GM06990 (cell line): ENCODE measurements around the gene CA12.

Experiments
- DNase-seq: peaks from one replicate; pipeline ENCODE4 v3.0.0-alpha.2; 2011; ENCODE audit not compliant: insufficient read length; ENCODE audit errors: extremely low read depth
- H3K27me3 ChIP-seq: replicated peaks from 2 replicates; pipeline ENCODE4 v1.6.0; 2011; ENCODE audit warnings: low read length; ENCODE audit not compliant: control insufficient read depth, insufficient read depth
- H3K36me3 ChIP-seq: 2 replicates; pipeline ENCODE4 v1.5.1; 2011; ENCODE audit warnings: low read length; ENCODE audit not compliant: control insufficient read depth, insufficient read depth
- H3K4me3 ChIP-seq: replicated peaks from 2 replicates; pipeline ENCODE4 v1.5.1; 2011; ENCODE audit warnings: low read depth, mild to moderate bottlenecking, control low read depth, low read length
- CTCF ChIP-seq: IDR thresholded peaks from 2 replicates; pipeline ENCODE4 v1.5.1; 2011; ENCODE audit warnings: low read length, control low read depth, mild to moderate bottlenecking, inconsistent platforms; ENCODE audit not compliant: insufficient read depth, poor library complexity, severe bottlenecking

CA12 gene

GRCh38 chr15:63313825-63314224, 67.8 kb downstream of the CA12 start:
- Histone ChIP-seq H3K36me3 (no peaks in the 10 kb centered on the region), H3K4me3 (no peak overlapping the region), H3K27me3 (no peaks in the 10 kb centered on the region)
- TF ChIP-seq CTCF: no peak
- DNase-seq: no peak

GRCh38 chr15:63312286-63312685, 69.4 kb downstream of the CA12 start:
- no peak for DNase-seq
- H3K27me3 ChIP-seq: no peaks in the 10 kb centered on the region
- no peak overlapping the region for H3K4me3 ChIP-seq
- no peak for TF ChIP-seq CTCF
- H3K36me3 ChIP-seq: no peaks in the 10 kb centered on the region

- no peak for TF ChIP-seq CTCF
- no peaks in the 10 kb centered on the region for H3K27me3 ChIP-seq
- peaks cover under 1% of the 10 kb centered on the region; the same call in 1 of the 2 replicates for H3K36me3 ChIP-seq
- H3K4me3 ChIP-seq: no peak overlapping the region
- no peak for DNase-seq
These were observed 71.0 kb downstream of the CA12 start for GRCh38 chr15:63310646-63311045.

GRCh38 chr15:63308947-63309346, 72.7 kb downstream of the CA12 start:
- H3K4me3 ChIP-seq: no peak overlapping the region

GRCh38 chr15:63308491-63308890, 73.2 kb downstream of the CA12 start:
- Histone ChIP-seq H3K36me3 (peaks cover 1% of the 10 kb centered on the region; the same call in 1 of the 2 replicates), H3K4me3 (no peak overlapping the region), H3K27me3 (no peaks in the 10 kb centered on the region)
- DNase-seq: no peak
- TF ChIP-seq CTCF: no peak

More at GRCh38 chr15:63308947-63309346, 72.7 kb downstream of the CA12 start:
- peaks cover 1% of the 10 kb centered on the region; the same call in 1 of the 2 replicates for H3K36me3 ChIP-seq
- no peak for TF ChIP-seq CTCF
- DNase-seq: no peak
- H3K27me3 ChIP-seq: no peaks in the 10 kb centered on the region

- no peak for TF ChIP-seq CTCF
- H3K36me3 ChIP-seq: peaks cover 1% of the 10 kb centered on the region; the same call in 1 of the 2 replicates
- no peaks in the 10 kb centered on the region for H3K27me3 ChIP-seq
- H3K4me3 ChIP-seq: no peak overlapping the region
- no peak for DNase-seq
These were observed 75.1 kb downstream of the CA12 start for GRCh38 chr15:63306492-63307073.
